Activated CD4-positive, alpha-beta T cell treated with anti-CD3 and anti-CD28 coated beads for 24 hours (primary cell): ENCODE measurements around the gene TRIP11.

Experiments used
- DNase-seq, 2 donors: peaks; one replicate each; pipeline ENCODE4 v3.0.0-alpha.2; 2020; ENCODE audit warnings: low read depth in 2 of 2

Gene TRIP11

GRCh38 chr14:92010644-92011043 is 29.2 kb downstream of the TRIP11 start:
- no peak for DNase-seq

- DNase-seq, result no peak
Observed at GRCh38 chr14:92009604-92010003, 30.3 kb downstream of the TRIP11 start.

GRCh38 chr14:92005019-92005418 is 34.8 kb downstream of the TRIP11 start:
- DNase-seq, result no peak

- no peak for DNase-seq
Observed at GRCh38 chr14:92004062-92004461, 35.8 kb downstream of the TRIP11 start.

GRCh38 chr14:91998667-91999570 is 40.9 kb downstream of the TRIP11 start:
- DNase-seq, result no peak

- DNase-seq, result no peak
Observed at GRCh38 chr14:91997492-91997891, 42.4 kb downstream of the TRIP11 start.

- DNase-seq, result no peak
Observed at GRCh38 chr14:91996948-91997371, 42.9 kb downstream of the TRIP11 start.

- DNase-seq, result no peak
Observed at GRCh38 chr14:91987192-91987591, 52.7 kb downstream of the TRIP11 start.

- DNase-seq, result no peak
Observed at GRCh38 chr14:91985521-91986255, 54.2 kb downstream of the TRIP11 start.

GRCh38 chr14:91985008-91985407 is 54.9 kb downstream of the TRIP11 start:
- no peak for DNase-seq

GRCh38 chr14:91983588-91983987 is 56.3 kb downstream of the TRIP11 start:
- no peak for DNase-seq

- no peak for DNase-seq
Observed at GRCh38 chr14:91980157-91980556, 59.7 kb downstream of the TRIP11 start.

- no peak for DNase-seq
Observed at GRCh38 chr14:91977884-91978283, 62.0 kb downstream of the TRIP11 start.

GRCh38 chr14:91975763-91976162 is 64.1 kb downstream of the TRIP11 start:
- DNase-seq, result no peak

GRCh38 chr14:91971188-91971778 is 68.6 kb downstream of the TRIP11 start:
- DNase-seq, result no peak

- no peak for DNase-seq
Observed at GRCh38 chr14:91968280-91968679, 71.6 kb downstream of the TRIP11 start.

GRCh38 chr14:91964724-91965123 is 75.1 kb downstream of the TRIP11 start:
- DNase-seq, result no peak

GRCh38 chr14:91964011-91964410 is 75.8 kb downstream of the TRIP11 start:
- no peak for DNase-seq

- no peak for DNase-seq
Observed at GRCh38 chr14:91963465-91963864, 76.4 kb downstream of the TRIP11 start.

- no peak for DNase-seq
Observed at GRCh38 chr14:91961297-91962220, 78.3 kb downstream of the TRIP11 start.

GRCh38 chr14:91957876-91958313 is 82.0 kb downstream of the TRIP11 start:
- no peak for DNase-seq
